Hepatocyte (in vitro differentiated cells): ENCODE data around the gene TAPBP.
"Not testable (repeated sequence)": the region's sequence is repeated elsewhere in the genome, so short reads cannot be mapped to it uniquely, and the experiment has no call there.

Experiments used
- CTCF ChIP-seq: fragments of 200-600 bp; sonication (generic); IDR thresholded peaks from 2 replicates; pipeline ENCODE4 v1.5.1; 2016; ENCODE audit warnings: antibody characterized with exemption, mild to moderate bottlenecking; ENCODE audit not compliant: poor library complexity
- EZH2 ChIP-seq: fragments of 200-600 bp; sonication (generic); IDR thresholded peaks from 2 replicates; pipeline ENCODE4 v1.6.1; 2016; ENCODE audit warnings: antibody characterized with exemption, mild to moderate bottlenecking, borderline replicate concordance

DNA sequence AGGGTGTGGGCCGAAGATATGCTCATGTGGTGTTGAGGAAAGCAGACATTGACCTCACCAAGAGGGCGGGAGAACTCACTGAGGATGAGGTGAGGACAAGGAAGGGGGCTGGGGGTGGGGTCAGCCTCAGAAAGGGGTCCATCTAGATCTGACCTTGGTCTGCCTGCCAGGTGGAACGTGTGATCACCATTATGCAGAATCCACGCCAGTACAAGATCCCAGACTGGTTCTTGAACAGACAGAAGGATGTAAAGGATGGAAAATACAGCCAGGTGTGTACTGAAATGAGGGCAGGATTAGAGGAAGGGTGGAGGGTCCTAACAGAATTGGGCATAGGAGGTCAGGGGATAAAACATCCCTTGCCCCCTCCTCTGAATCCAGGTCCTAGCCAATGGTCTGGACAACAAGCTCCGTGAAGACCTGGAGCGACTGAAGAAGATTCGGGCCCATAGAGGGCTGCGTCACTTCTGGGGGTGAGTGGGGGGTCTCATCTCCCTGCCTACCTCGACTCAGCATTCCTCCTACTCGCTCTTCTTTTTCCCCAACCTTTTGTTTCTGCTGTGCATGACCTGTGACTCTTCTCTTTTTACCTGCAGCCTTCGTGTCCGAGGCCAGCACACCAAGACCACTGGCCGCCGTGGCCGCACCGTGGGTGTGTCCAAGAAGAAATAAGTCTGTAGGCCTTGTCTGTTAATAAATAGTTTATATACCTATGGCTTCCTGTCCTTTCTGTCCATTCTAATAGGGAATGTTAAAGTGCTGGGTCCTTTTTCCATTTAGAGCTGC, 37.9 kb downstream of the TAPBP start:
- TF ChIP-seq CTCF, EZH2: not testable (repeated sequence)
